SU-DHL-6 (cell line): Measurements from ENCODE around the gene ZNF335.

ENCODE experiments used
- EZH2phosphoT487 ChIP-seq: fragments of 200-600 bp; sonication (generic), shearing (Covaris generic); conservative IDR thresholded peaks from 2 replicates; pipeline ENCODE4 v1.6.1; 2018; ENCODE audit warnings: mild to moderate bottlenecking, antibody characterized with exemption, low read length, moderate library complexity, mixed read lengths
- TF ChIP-seq, protein P1 (sequence below): fragments of 200-600 bp; sonication (generic); IDR thresholded peaks from one replicate; pipeline ENCODE4 v1.5.1; 2017; ENCODE audit warnings: antibody characterized with exemption, mild to moderate bottlenecking, low read length, moderate library complexity; ENCODE audit not compliant: insufficient read depth, poor library complexity, severe bottlenecking

DNA sequence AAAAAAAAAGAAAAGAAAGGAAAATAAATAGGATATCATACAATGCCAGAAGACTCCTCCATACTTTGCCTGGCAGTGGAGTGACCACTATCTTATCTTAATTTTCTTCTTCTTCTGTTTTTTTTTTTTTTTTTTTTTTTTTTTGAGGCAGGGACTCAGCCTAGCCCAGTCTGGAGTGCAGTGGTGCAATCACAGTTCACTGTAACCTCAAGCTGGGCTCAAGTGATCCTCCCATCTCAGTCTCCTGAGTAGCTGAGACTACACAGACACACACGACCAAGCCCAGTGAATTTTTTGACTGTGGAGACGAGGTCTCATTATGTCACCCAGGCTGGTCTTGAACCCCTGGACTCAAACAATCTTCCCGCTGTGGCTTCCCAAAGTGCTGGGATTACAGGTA is 19.6 kb upstream of the ZNF335 start:
- TF ChIP-seq, protein P1, sequence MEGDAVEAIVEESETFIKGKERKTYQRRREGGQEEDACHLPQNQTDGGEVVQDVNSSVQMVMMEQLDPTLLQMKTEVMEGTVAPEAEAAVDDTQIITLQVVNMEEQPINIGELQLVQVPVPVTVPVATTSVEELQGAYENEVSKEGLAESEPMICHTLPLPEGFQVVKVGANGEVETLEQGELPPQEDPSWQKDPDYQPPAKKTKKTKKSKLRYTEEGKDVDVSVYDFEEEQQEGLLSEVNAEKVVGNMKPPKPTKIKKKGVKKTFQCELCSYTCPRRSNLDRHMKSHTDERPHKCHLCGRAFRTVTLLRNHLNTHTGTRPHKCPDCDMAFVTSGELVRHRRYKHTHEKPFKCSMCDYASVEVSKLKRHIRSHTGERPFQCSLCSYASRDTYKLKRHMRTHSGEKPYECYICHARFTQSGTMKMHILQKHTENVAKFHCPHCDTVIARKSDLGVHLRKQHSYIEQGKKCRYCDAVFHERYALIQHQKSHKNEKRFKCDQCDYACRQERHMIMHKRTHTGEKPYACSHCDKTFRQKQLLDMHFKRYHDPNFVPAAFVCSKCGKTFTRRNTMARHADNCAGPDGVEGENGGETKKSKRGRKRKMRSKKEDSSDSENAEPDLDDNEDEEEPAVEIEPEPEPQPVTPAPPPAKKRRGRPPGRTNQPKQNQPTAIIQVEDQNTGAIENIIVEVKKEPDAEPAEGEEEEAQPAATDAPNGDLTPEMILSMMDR, result no peak
- no peak for TF ChIP-seq EZH2phosphoT487
